IMR-90 (cell line): Measurements from ENCODE around the gene ATXN7L2.

Source experiments
- BHLHE40 ChIP-seq: fragments of 150-350 bp; IDR thresholded peaks from 2 replicates; pipeline ENCODE4 v1.6.1; 2016; ENCODE audit warnings: mild to moderate bottlenecking, low read depth, low read length
- TF ChIP-seq, protein P1 (sequence below): conservative IDR thresholded peaks from 2 replicates; pipeline ENCODE4 v1.5.1; 2012; ENCODE audit warnings: mild to moderate bottlenecking, low read depth, low read length, improper control_type of control experiment
- TF ChIP-seq, protein P2 (sequence below): fragments of 150-350 bp; IDR thresholded peaks from 2 replicates; pipeline ENCODE4 v1.6.1; 2017; ENCODE audit warnings: mild to moderate bottlenecking, antibody characterized with exemption, low read length, low read depth

DNA sequence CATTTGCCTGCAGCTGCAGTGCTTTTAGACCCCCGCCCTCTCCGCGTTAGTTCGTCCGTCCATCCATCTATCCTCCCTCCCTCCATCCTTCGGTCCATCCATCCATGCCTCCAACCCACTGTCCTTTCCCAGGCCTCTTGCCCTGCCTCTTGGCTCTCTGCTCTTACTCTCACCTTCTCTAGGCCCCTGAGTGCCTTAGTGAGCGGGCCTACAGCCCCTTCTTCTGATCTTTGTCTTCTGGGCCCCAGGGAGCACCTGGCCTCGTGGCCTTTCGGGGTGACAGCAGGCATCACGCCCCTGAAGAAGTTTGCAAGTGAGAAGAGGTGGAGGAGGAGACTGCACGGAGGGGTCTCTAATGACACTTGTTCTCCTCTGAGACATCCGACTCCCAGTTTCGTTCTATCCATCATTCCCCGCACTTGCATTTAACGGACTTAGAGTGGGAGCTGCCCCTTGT, 842 bp downstream of the ATXN7L2 start:
- TF ChIP-seq, protein P1, sequence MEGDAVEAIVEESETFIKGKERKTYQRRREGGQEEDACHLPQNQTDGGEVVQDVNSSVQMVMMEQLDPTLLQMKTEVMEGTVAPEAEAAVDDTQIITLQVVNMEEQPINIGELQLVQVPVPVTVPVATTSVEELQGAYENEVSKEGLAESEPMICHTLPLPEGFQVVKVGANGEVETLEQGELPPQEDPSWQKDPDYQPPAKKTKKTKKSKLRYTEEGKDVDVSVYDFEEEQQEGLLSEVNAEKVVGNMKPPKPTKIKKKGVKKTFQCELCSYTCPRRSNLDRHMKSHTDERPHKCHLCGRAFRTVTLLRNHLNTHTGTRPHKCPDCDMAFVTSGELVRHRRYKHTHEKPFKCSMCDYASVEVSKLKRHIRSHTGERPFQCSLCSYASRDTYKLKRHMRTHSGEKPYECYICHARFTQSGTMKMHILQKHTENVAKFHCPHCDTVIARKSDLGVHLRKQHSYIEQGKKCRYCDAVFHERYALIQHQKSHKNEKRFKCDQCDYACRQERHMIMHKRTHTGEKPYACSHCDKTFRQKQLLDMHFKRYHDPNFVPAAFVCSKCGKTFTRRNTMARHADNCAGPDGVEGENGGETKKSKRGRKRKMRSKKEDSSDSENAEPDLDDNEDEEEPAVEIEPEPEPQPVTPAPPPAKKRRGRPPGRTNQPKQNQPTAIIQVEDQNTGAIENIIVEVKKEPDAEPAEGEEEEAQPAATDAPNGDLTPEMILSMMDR = no peak
- TF ChIP-seq, protein P2, sequence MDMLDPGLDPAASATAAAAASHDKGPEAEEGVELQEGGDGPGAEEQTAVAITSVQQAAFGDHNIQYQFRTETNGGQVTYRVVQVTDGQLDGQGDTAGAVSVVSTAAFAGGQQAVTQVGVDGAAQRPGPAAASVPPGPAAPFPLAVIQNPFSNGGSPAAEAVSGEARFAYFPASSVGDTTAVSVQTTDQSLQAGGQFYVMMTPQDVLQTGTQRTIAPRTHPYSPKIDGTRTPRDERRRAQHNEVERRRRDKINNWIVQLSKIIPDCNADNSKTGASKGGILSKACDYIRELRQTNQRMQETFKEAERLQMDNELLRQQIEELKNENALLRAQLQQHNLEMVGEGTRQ = no peak
- no peak for TF ChIP-seq BHLHE40
